ENCODE measurements around the gene DOK6. TPM values are rescaled to one million over a fixed set of nuclear protein-coding genes. Genes with fewer than 3 reads are reported as not detected.

DOK6 gene
- total RNA-seq, 1 donor from 2014 or later, result 0.43 TPM

GRCh38 chr18:69747388-69747787, 346.7 kb downstream of the DOK6 start:
- Histone ChIP-seq H3K4me1 (no peaks in the 10 kb centered on the region), H3K9ac (no peak overlapping the region), H3K36me3 (no peaks in the 10 kb centered on the region), H2AFZ (replicated peaks) (no peak overlapping the region), H3K79me2 (ENCODE audit: low read depth) (no peaks in the 10 kb centered on the region), H3K4me2 (no peak overlapping the region), H3F3A (ENCODE audit: low read depth) (no peaks in the 10 kb centered on the region), H3K27ac (no peak overlapping the region), H3K4me3 (no peak overlapping the region), H4K20me1 (ENCODE audit: low read depth) (no peaks in the 10 kb centered on the region), H3K27me3 (no peaks in the 10 kb centered on the region), H3K9me3 (ENCODE audit: low read depth) (no peaks in the 10 kb centered on the region)
- peaks cover 3% of the 10 kb centered on the region for H3K27me3 Mint-ChIP-seq (ENCODE audit: insufficient read depth, low read depth)
- peaks cover 4% of the 10 kb centered on the region for H3K36me3 Mint-ChIP-seq
- no peak overlapping the region for H3K4me3 Mint-ChIP-seq
- no peaks in the 10 kb centered on the region for H3K4me1 Mint-ChIP-seq
- DNase-seq (ENCODE audit: low spot score), result no peak
- H3K27ac Mint-ChIP-seq, result no peak overlapping the region
- H3K9me3 Mint-ChIP-seq, result peaks cover 8% of the 10 kb centered on the region
- TF ChIP-seq EZH2 (IDR thresholded peaks at IDR 0.05), result no peak

GRCh38 chr18:69752737-69753380, 352.2 kb downstream of the DOK6 start:
- Histone ChIP-seq H3K9me3 (ENCODE audit: low read depth) (no peaks in the 10 kb centered on the region), H3K4me2 (no peak overlapping the region), H3K9ac (no peak overlapping the region), H3K36me3 (no peaks in the 10 kb centered on the region), H4K20me1 (ENCODE audit: low read depth) (no peaks in the 10 kb centered on the region), H3K4me3 (no peak overlapping the region), H3K27ac (no peak overlapping the region), H3F3A (ENCODE audit: low read depth) (no peaks in the 10 kb centered on the region), H2AFZ (replicated peaks) (no peak overlapping the region), H3K79me2 (ENCODE audit: low read depth) (no peaks in the 10 kb centered on the region), H3K4me1 (peaks cover 3% of the 10 kb centered on the region), H3K27me3 (no peaks in the 10 kb centered on the region)
- no peak for DNase-seq (ENCODE audit: low spot score)
- Mint-ChIP-seq H3K4me1 (peaks cover 8% of the 10 kb centered on the region), H3K9me3 (peaks cover 10% of the 10 kb centered on the region), H3K4me3 (no peak overlapping the region), H3K27ac (no peak overlapping the region), H3K36me3 (peaks cover 4% of the 10 kb centered on the region), H3K27me3 (ENCODE audit: insufficient read depth, low read depth) (peaks cover 6% of the 10 kb centered on the region)
- no peak for TF ChIP-seq CTCF (IDR thresholded peaks at IDR 0.05)
- no peak for TF ChIP-seq EZH2 (IDR thresholded peaks at IDR 0.05)
- no peak for TF ChIP-seq EZH2phosphoT487 (IDR thresholded peaks at IDR 0.05)

GRCh38 chr18:69754108-69754507, 353.4 kb downstream of the DOK6 start:
- Mint-ChIP-seq H3K9me3 (peaks cover 10% of the 10 kb centered on the region), H3K27me3 (ENCODE audit: insufficient read depth, low read depth) (peaks cover 6% of the 10 kb centered on the region), H3K4me3 (no peak overlapping the region), H3K27ac (no peak overlapping the region), H3K36me3 (peaks cover 2% of the 10 kb centered on the region), H3K4me1 (peaks cover 14% of the 10 kb centered on the region)
- no peak overlapping the region for H3K9ac ChIP-seq
- DNase-seq (ENCODE audit: low spot score), result no peak
- no peak overlapping the region for H3K4me2 ChIP-seq
- H3F3A ChIP-seq (ENCODE audit: low read depth), result no peaks in the 10 kb centered on the region
- no peaks in the 10 kb centered on the region for H3K79me2 ChIP-seq (ENCODE audit: low read depth)
- H3K27me3 ChIP-seq, result no peaks in the 10 kb centered on the region
- peaks cover 10% of the 10 kb centered on the region for H3K4me1 ChIP-seq
- no peaks in the 10 kb centered on the region for H3K36me3 ChIP-seq
- H3K27ac ChIP-seq, result no peak overlapping the region
- TF ChIP-seq CTCF (IDR thresholded peaks at IDR 0.05), result no peak
- TF ChIP-seq EZH2 (IDR thresholded peaks at IDR 0.05), result no peak
- TF ChIP-seq EZH2phosphoT487 (IDR thresholded peaks at IDR 0.05), result no peak
- no peak overlapping the region for H2AFZ ChIP-seq (replicated peaks)
- no peaks in the 10 kb centered on the region for H4K20me1 ChIP-seq (ENCODE audit: low read depth)
- H3K9me3 ChIP-seq (ENCODE audit: low read depth), result no peaks in the 10 kb centered on the region
- H3K4me3 ChIP-seq, result no peak overlapping the region

DNA sequence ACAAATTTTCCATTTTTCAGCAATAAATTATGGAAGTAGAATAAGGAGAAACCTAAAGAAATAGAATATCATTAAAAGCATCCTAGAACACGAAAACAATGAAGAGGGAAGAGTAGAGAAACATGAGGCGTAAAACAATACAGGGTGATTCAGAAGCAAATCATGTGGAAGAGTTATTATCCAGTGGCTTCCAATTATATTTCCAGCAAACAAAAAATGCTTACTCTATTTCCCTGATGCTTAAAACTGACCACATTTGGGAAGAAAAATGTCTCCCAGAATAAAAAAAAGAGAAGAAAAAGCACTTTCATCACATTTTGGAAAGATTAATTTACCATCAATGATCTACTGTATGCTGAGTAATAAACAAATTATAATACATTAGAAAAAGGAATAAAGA, 354.4 kb downstream of the DOK6 start:
- H3K9ac ChIP-seq, result no peak overlapping the region
- no peaks in the 10 kb centered on the region for H3K9me3 ChIP-seq (ENCODE audit: low read depth)
- H3K9me3 Mint-ChIP-seq, result peaks cover 8% of the 10 kb centered on the region
- H3K36me3 Mint-ChIP-seq, result peaks cover 1% of the 10 kb centered on the region
- H3K4me1 ChIP-seq, result peaks cover 10% of the 10 kb centered on the region
- DNase-seq (ENCODE audit: low spot score), result no peak
- no peak overlapping the region for H3K27ac ChIP-seq
- no peaks in the 10 kb centered on the region for H3K27me3 ChIP-seq
- H3K4me2 ChIP-seq, result no peak overlapping the region
- peaks cover 14% of the 10 kb centered on the region for H3K4me1 Mint-ChIP-seq
- no peak overlapping the region for H3K4me3 ChIP-seq
- H3K27ac Mint-ChIP-seq, result no peak overlapping the region
- H3K4me3 Mint-ChIP-seq, result no peak overlapping the region
- no peaks in the 10 kb centered on the region for H3K79me2 ChIP-seq (ENCODE audit: low read depth)
- no peak for TF ChIP-seq EZH2phosphoT487 (IDR thresholded peaks at IDR 0.05)
- TF ChIP-seq CTCF (IDR thresholded peaks at IDR 0.05), result no peak
- no peak for TF ChIP-seq EZH2 (IDR thresholded peaks at IDR 0.05)
- no peak overlapping the region for H2AFZ ChIP-seq (replicated peaks)
- H3F3A ChIP-seq (ENCODE audit: low read depth), result no peaks in the 10 kb centered on the region
- no peaks in the 10 kb centered on the region for H4K20me1 ChIP-seq (ENCODE audit: low read depth)
- no peaks in the 10 kb centered on the region for H3K36me3 ChIP-seq
- H3K27me3 Mint-ChIP-seq (ENCODE audit: insufficient read depth, low read depth), result peaks cover 3% of the 10 kb centered on the region
